Measurements from ENCODE around the gene TARS3. TPM values are rescaled to one million over a fixed set of nuclear protein-coding genes. Genes with fewer than 3 reads are reported as not detected.

TARS3 gene
- total and polyA plus RNA-seq, 2 experiments from 2014 or later, result 9.7 to 28.5 TPM

GRCh38 chr15:101625184-101625583 lies 99.1 kb downstream of the TARS3 start:
- no peaks in the 10 kb centered on the region for H3K79me2 ChIP-seq
- H3K4me2 ChIP-seq, result no peak overlapping the region
- no peak overlapping the region for H3K4me3 ChIP-seq
- no peak overlapping the region for H3K27ac ChIP-seq
- H3K4me1 ChIP-seq (ENCODE audit: insufficient read depth), result no peaks in the 10 kb centered on the region
- DNase-seq (ENCODE audit: low spot score), result no peak
- no peak overlapping the region for H2AFZ ChIP-seq
- no peaks in the 10 kb centered on the region for H3K9me2 ChIP-seq (replicated peaks; ENCODE audit: insufficient read depth)
- no peak for TF ChIP-seq EZH2phosphoT487 (IDR thresholded peaks at IDR 0.05; ENCODE audit: low read depth, severe bottlenecking, unreplicated experiment)
- no peaks in the 10 kb centered on the region for H4K20me1 ChIP-seq (ENCODE audit: insufficient read depth, poor library complexity, severe bottlenecking)
- H3K36me3 ChIP-seq (replicated peaks; ENCODE audit: insufficient read depth, low read depth), result no peaks in the 10 kb centered on the region
- no peaks in the 10 kb centered on the region for H3K9me3 ChIP-seq (ENCODE audit: low read depth)
- no peaks in the 10 kb centered on the region for H3K27me3 ChIP-seq
- WGBS (ENCODE audit: low lambda C conversion rate, missing lambda C conversion rate), result 88% methylated on average over 1 of the region's 1 CpG

GRCh38 chr15:101623367-101624304 lies 100.6 kb downstream of the TARS3 start:
- no peak for DNase-seq (ENCODE audit: low spot score)
- 96% methylated on average over 6 of the region's 6 CpGs for WGBS (ENCODE audit: low lambda C conversion rate, missing lambda C conversion rate)
- Histone ChIP-seq H3K4me2 (no peak overlapping the region), H3K4me3 (no peak overlapping the region), H3K79me2 (no peaks in the 10 kb centered on the region), H4K20me1 (ENCODE audit: insufficient read depth, poor library complexity, severe bottlenecking) (no peaks in the 10 kb centered on the region), H3K9me3 (ENCODE audit: low read depth) (no peaks in the 10 kb centered on the region), H3K27me3 (no peaks in the 10 kb centered on the region), H3K27ac (no peak overlapping the region), H3K9me2 (replicated peaks; ENCODE audit: insufficient read depth) (no peaks in the 10 kb centered on the region), H3K4me1 (ENCODE audit: insufficient read depth) (no peaks in the 10 kb centered on the region), H3K36me3 (replicated peaks; ENCODE audit: insufficient read depth, low read depth) (no peaks in the 10 kb centered on the region), H2AFZ (no peak overlapping the region)
- no peak for TF ChIP-seq EZH2 (IDR thresholded peaks at IDR 0.05; ENCODE audit: borderline replicate concordance)
- TF ChIP-seq EZH2phosphoT487 (IDR thresholded peaks at IDR 0.05; ENCODE audit: low read depth, severe bottlenecking, unreplicated experiment), result no peak
- TF ChIP-seq CTCF (IDR thresholded peaks at IDR 0.05; ENCODE audit: poor library complexity), result no peak

DNA sequence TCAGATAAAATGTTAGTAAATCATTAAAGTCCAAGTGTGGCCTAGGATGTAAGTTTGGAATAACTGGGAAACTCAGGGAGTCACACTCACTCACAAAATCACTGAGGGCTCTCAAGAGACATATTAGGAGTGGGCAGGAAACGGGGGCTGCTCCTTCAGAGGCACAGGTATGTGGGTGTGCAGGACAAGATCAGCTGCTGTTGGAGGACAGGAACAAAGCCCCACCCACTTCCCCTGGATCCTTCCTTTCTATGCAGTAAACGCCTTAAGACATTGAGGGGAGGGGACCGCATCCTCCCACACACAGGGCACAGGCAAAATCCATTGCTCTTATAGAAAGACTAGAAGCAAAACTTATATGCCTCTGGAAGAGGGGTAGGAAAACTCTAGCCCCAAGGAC lies 102.3 kb downstream of the TARS3 start:
- Histone ChIP-seq H3K4me3 (no peak overlapping the region), H3K9me3 (ENCODE audit: low read depth) (no peaks in the 10 kb centered on the region), H3K4me1 (ENCODE audit: insufficient read depth) (peaks cover under 1% of the 10 kb centered on the region), H3K79me2 (no peaks in the 10 kb centered on the region), H2AFZ (no peak overlapping the region), H3K9me2 (replicated peaks; ENCODE audit: insufficient read depth) (no peaks in the 10 kb centered on the region), H3K27ac (no peak overlapping the region), H3K36me3 (replicated peaks; ENCODE audit: insufficient read depth, low read depth) (no peaks in the 10 kb centered on the region), H3K4me2 (no peak overlapping the region), H4K20me1 (ENCODE audit: insufficient read depth, poor library complexity, severe bottlenecking) (no peaks in the 10 kb centered on the region), H3K27me3 (no peaks in the 10 kb centered on the region)
- WGBS (ENCODE audit: low lambda C conversion rate, missing lambda C conversion rate), result 83% methylated on average over 3 of the region's 3 CpGs
- no peak for DNase-seq (ENCODE audit: low spot score)
- TF ChIP-seq EZH2phosphoT487 (IDR thresholded peaks at IDR 0.05; ENCODE audit: low read depth, severe bottlenecking, unreplicated experiment), result no peak
- no peak for TF ChIP-seq EZH2 (IDR thresholded peaks at IDR 0.05; ENCODE audit: borderline replicate concordance)
- no peak for TF ChIP-seq CTCF (IDR thresholded peaks at IDR 0.05; ENCODE audit: poor library complexity)

GRCh38 chr15:101620671-101621070 lies 103.6 kb downstream of the TARS3 start:
- no peak for DNase-seq (ENCODE audit: low spot score)
- Histone ChIP-seq H3K27me3 (no peaks in the 10 kb centered on the region), H4K20me1 (ENCODE audit: insufficient read depth, poor library complexity, severe bottlenecking) (no peaks in the 10 kb centered on the region), H3K4me1 (ENCODE audit: insufficient read depth) (peaks cover 14% of the 10 kb centered on the region), H3K4me2 (no peak overlapping the region), H3K36me3 (replicated peaks; ENCODE audit: insufficient read depth, low read depth) (no peaks in the 10 kb centered on the region), H3K27ac (no peak overlapping the region), H3K4me3 (no peak overlapping the region), H2AFZ (no peak overlapping the region), H3K9me2 (replicated peaks; ENCODE audit: insufficient read depth) (no peaks in the 10 kb centered on the region), H3K79me2 (no peaks in the 10 kb centered on the region), H3K9me3 (ENCODE audit: low read depth) (no peaks in the 10 kb centered on the region)
- 87% methylated on average over 10 of the region's 10 CpGs for WGBS (ENCODE audit: low lambda C conversion rate, missing lambda C conversion rate)
- TF ChIP-seq EZH2 (IDR thresholded peaks at IDR 0.05; ENCODE audit: borderline replicate concordance) (no peak), CTCF (IDR thresholded peaks at IDR 0.05; ENCODE audit: poor library complexity) (no peak), EZH2phosphoT487 (IDR thresholded peaks at IDR 0.05; ENCODE audit: low read depth, severe bottlenecking, unreplicated experiment) (no peak)

Data from hepatocyte (in vitro differentiated cells).